Measurements from ENCODE around the gene SLX4.

DNA sequence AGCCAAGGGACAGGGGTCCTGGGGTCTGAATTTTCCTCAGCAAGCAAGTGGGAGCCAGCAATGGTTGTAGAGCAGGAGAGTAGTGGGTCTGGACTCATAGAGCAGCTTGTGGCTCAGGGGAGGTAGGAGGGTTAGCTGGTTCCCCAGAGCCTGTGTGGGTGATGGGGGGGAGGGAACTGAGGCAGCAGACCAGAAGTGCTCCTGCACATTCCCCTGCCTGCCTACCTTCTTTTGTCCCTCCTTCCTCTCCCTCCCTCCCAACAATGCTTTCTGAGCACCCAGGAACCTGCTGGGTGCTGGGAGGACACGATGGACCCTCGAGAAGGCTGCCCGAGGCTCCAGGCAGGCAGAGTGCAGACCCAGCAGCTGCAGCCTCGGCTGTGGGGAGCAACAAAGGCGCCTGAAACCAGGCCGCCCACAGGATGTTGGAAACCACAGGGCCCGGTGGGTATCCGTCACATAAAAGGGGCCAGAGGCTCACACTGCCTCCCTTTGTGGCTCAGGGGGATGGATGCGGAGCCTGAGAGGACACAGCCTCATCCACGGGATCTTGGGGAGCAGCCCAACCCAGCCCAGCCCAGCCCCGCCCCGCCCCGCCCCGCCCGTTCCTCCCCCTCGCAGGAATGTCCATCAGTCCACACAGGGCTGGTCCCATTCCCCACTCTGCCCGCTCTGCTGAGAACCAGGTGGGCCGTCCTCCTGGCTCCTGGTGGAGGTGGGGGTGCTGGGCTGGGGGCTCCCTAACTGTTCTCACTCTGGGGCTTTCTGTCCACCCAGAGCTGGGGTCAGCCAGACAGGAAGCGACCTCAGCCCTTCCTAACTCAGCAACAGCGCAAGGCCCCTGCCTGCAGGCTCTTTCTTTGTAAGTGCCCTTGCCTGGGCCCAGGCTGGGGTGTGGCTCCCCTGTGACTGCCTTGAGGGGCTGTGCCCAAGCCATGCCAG is 32.5 kb downstream of the SLX4 start:
- no peak for TF ChIP-seq YY1 (IDR thresholded peaks at IDR 0.05; ENCODE audit: extremely low read depth, insufficient replicate concordance, low read depth, low read length)
- TF ChIP-seq, protein P1, sequence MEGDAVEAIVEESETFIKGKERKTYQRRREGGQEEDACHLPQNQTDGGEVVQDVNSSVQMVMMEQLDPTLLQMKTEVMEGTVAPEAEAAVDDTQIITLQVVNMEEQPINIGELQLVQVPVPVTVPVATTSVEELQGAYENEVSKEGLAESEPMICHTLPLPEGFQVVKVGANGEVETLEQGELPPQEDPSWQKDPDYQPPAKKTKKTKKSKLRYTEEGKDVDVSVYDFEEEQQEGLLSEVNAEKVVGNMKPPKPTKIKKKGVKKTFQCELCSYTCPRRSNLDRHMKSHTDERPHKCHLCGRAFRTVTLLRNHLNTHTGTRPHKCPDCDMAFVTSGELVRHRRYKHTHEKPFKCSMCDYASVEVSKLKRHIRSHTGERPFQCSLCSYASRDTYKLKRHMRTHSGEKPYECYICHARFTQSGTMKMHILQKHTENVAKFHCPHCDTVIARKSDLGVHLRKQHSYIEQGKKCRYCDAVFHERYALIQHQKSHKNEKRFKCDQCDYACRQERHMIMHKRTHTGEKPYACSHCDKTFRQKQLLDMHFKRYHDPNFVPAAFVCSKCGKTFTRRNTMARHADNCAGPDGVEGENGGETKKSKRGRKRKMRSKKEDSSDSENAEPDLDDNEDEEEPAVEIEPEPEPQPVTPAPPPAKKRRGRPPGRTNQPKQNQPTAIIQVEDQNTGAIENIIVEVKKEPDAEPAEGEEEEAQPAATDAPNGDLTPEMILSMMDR (IDR thresholded peaks at IDR 0.05 in 2 of 3, conservative IDR thresholded peaks at IDR 0.05 in 1 of 3; ENCODE audit: borderline replicate concordance in 1 of 3, insufficient read depth in 1 of 3, low read depth in 2 of 3, low read length in 2 of 3): no peak
- no peak for TF ChIP-seq POLR2A (IDR thresholded peaks at IDR 0.05; ENCODE audit: borderline replicate concordance, extremely low read depth, insufficient read depth, insufficient read length)
- no peak for TF ChIP-seq RAD21 (IDR thresholded peaks at IDR 0.05; ENCODE audit: low read depth)
